Measurements from ENCODE around the gene ANKRD13B. TPM values are rescaled to one million over a fixed set of nuclear protein-coding genes. Genes with fewer than 3 reads are reported as not detected.
A peak's percentile ranks its signal among the peaks of the same experiment; 100 is the strongest.

ANKRD13B gene
- total RNA-seq, 1 experiment from 2014 or later = 10.4 TPM

- Mint-ChIP-seq H3K36me3 (ENCODE audit: insufficient read depth, unreplicated experiment) (peaks cover 8% of the 10 kb centered on the region), H3K9me3 (ENCODE audit: unreplicated experiment) (no peaks in the 10 kb centered on the region), H3K4me1 (ENCODE audit: low read depth, unreplicated experiment) (no peaks in the 10 kb centered on the region), H3K27ac (ENCODE audit: unreplicated experiment) (peak overlapping the region; percentile 74), H3K4me3 (ENCODE audit: unreplicated experiment) (peak overlapping the region; percentile 86), H3K27me3 (ENCODE audit: insufficient read depth, unreplicated experiment) (no peaks in the 10 kb centered on the region)
- intact Hi-C loops (cut with micrococcal nuclease; ENCODE audit: unreplicated experiment) = loop anchor here (1.0 to 10.0 kb wide), 6 partner anchors 11 to 299 kb away; partner anchors contain the start of genes NUFIP2 and TP53I13
- POLR2A ChIA-PET = interaction anchor here (1.0 kb wide), 1 partner anchor 10 kb away, joined by 3 read pairs; no protein-coding TSS in a partner anchor
- no TSS peak for BruUV-seq (replicated peaks)
- no peaks in the 10 kb centered on the region for H3K36me3 ChIP-seq (ENCODE audit: control insufficient read depth, insufficient read depth, low read length)
- CTCF ChIA-PET = interaction anchor here (0.6 to 5.0 kb wide), 21 partner anchors 7 to 519 kb away, joined by 3 to 69 read pairs (median 4); partner anchors contain the start of genes ABHD15, MYO18A and TP53I13
- H3K9me3 ChIP-seq = no peaks in the 10 kb centered on the region
- H3K4me1 ChIP-seq = peaks cover 39% of the 10 kb centered on the region
- TF ChIP-seq CTCF (IDR thresholded peaks at IDR 0.05; ENCODE audit: insufficient read depth in 1 of 2, low read depth in 1 of 2, low read length in 1 of 2, severe bottlenecking in 1 of 2, unreplicated experiment in 1 of 2) = no peak
- DNase-seq = peak in 1 of 2 experiments; percentile 65
- peak overlapping the region; percentile 56 for H3K4me3 ChIP-seq (ENCODE audit: low read depth, low read length)
- no peaks in the 10 kb centered on the region for H3K27me3 ChIP-seq (replicated peaks; ENCODE audit: control insufficient read depth, insufficient read depth, low read length)
These were observed 1.7 kb upstream of the ANKRD13B start for GRCh38 chr17:29591146-29591736.

GRCh38 chr17:29591737-29592608 lies 959 bp upstream of the ANKRD13B start:
- ChIA-PET POLR2A (interaction anchor here (0.5 to 1.0 kb wide), 4 partner anchors 10 to 438 kb away, joined by 3 read pairs; no protein-coding TSS in a partner anchor), CTCF (interaction anchor here (0.5 to 5.0 kb wide), 12 partner anchors 8 to 694 kb away, joined by 3 to 69 read pairs (median 4); partner anchors contain the start of genes ABHD15, MYO18A and TP53I13)
- Histone ChIP-seq H3K9me3 (no peaks in the 10 kb centered on the region), H3K36me3 (ENCODE audit: control insufficient read depth, insufficient read depth, low read length) (no peaks in the 10 kb centered on the region), H3K4me1 (peaks cover 39% of the 10 kb centered on the region), H3K4me3 (ENCODE audit: low read depth, low read length) (peak overlapping the region; percentile 56), H3K27me3 (replicated peaks; ENCODE audit: control insufficient read depth, insufficient read depth, low read length) (no peaks in the 10 kb centered on the region)
- Mint-ChIP-seq H3K27ac (ENCODE audit: unreplicated experiment) (peak overlapping the region; percentile 74), H3K4me3 (ENCODE audit: unreplicated experiment) (peak overlapping the region; percentile 86), H3K4me1 (ENCODE audit: low read depth, unreplicated experiment) (no peaks in the 10 kb centered on the region), H3K27me3 (ENCODE audit: insufficient read depth, unreplicated experiment) (no peaks in the 10 kb centered on the region), H3K9me3 (ENCODE audit: unreplicated experiment) (no peaks in the 10 kb centered on the region), H3K36me3 (ENCODE audit: insufficient read depth, unreplicated experiment) (peaks cover 8% of the 10 kb centered on the region)
- DNase-seq = peak; percentile 91 to 98
- TF ChIP-seq CTCF (IDR thresholded peaks at IDR 0.05; ENCODE audit: insufficient read depth in 1 of 2, low read depth in 1 of 2, low read length in 1 of 2, severe bottlenecking in 1 of 2, unreplicated experiment in 1 of 2) = peak; percentile 99
- intact Hi-C loops (cut with micrococcal nuclease; ENCODE audit: unreplicated experiment) = loop anchor here (1.0 to 10.0 kb wide), 6 partner anchors 12 to 300 kb away; partner anchors contain the start of genes NUFIP2 and TP53I13
- TSS peak; percentile 57 for BruUV-seq (replicated peaks)

All from Caco-2 (cell line).